HFF-Myc (cell line): ENCODE results near the gene CROCC.
"Not testable (repeated sequence)": the region's sequence is repeated elsewhere in the genome, so short reads cannot be mapped to it uniquely, and the experiment has no call there.

ENCODE experiments used
- DNase-seq: peaks from one replicate; pipeline ENCODE4 v3.0.0-alpha.2; 2011; ENCODE audit warnings: low read depth; ENCODE audit errors: extremely low read depth
- H3K4me3 ChIP-seq: replicated peaks from 2 replicates; pipeline ENCODE4 v1.5.1; 2011; ENCODE audit warnings: low read depth, mild to moderate bottlenecking, control low read depth, low read length
- CTCF ChIP-seq: IDR thresholded peaks from 2 replicates; pipeline ENCODE4 v1.5.1; 2012; ENCODE audit warnings: mild to moderate bottlenecking, low read depth, low read length, control low read depth; ENCODE audit errors: missing control alignments

Gene CROCC

GRCh38 chr1:16915627-16915973 is 6.1 kb upstream of the CROCC start:
- no peak for DNase-seq
- H3K4me3 ChIP-seq = no peak overlapping the region
- TF ChIP-seq CTCF = no peak

- not testable (repeated sequence) for H3K4me3 ChIP-seq, DNase-seq
These were observed 5.5 kb upstream of the CROCC start for GRCh38 chr1:16916036-16916880.

- H3K4me3 ChIP-seq = no peak overlapping the region
- DNase-seq = no peak
- no peak for TF ChIP-seq CTCF
These were observed 3.4 kb upstream of the CROCC start for GRCh38 chr1:16918371-16918770.

- not testable (repeated sequence) for H3K4me3 ChIP-seq, DNase-seq
These were observed 2.6 kb upstream of the CROCC start for GRCh38 chr1:16918936-16919665.

- DNase-seq = no peak
- no peak overlapping the region for H3K4me3 ChIP-seq
- no peak for TF ChIP-seq CTCF
These were observed 780 bp upstream of the CROCC start for GRCh38 chr1:16920951-16921350.

GRCh38 chr1:16922466-16922865 is 735 bp downstream of the CROCC start:
- H3K4me3 ChIP-seq = peak overlapping the region; percentile 47
- TF ChIP-seq CTCF = no peak
- DNase-seq = no peak

- no peak for DNase-seq
- H3K4me3 ChIP-seq = peak overlapping the region; percentile 47
- no peak for TF ChIP-seq CTCF
These were observed 1.2 kb downstream of the CROCC start for GRCh38 chr1:16922885-16923431.
